HS-27A (cell line): Measurements from ENCODE around the gene TNFRSF13B.
"Not testable (repeated sequence)": the region's sequence is repeated elsewhere in the genome, so short reads cannot be mapped to it uniquely, and the experiment has no call there.

Experiments used
- DNase-seq: peaks from one replicate; pipeline ENCODE4 v3.0.0-alpha.2; 2012; ENCODE audit warnings: low read depth, missing footprints

The TNFRSF13B gene

DNA sequence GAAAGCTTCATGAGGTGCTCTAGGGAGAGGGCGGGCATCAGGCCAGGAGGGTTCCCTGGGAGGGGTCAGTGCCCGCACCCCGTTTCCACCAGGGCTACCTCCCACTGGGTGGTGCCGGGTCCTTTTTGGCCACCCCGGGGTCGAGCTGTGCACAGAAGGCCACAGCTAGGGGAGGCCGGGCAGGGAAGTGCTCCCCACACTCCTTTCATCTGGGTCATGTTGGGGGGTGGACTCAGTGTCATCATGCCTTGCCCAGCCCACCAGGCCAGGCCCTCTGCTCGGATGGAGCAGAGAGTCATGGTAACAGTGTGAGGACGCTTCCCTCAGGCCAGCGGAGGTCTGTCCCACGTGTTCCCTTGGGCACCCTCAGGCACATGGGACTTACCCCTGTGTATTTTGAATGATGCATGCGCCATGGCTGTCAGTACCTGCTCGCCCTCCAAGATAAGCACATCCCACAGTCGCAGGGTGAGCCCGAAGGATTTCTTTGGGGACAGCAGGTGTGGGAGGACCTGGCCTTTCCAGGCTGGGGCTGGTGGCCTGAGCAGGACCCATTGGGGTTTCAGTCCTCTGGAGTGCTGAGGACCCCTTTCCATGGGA lies 46.4 kb downstream of the TNFRSF13B start:
- no peak for DNase-seq

- no peak for DNase-seq
Observed at GRCh38 chr17:16924696-16925440, 47.0 kb downstream of the TNFRSF13B start.

DNA sequence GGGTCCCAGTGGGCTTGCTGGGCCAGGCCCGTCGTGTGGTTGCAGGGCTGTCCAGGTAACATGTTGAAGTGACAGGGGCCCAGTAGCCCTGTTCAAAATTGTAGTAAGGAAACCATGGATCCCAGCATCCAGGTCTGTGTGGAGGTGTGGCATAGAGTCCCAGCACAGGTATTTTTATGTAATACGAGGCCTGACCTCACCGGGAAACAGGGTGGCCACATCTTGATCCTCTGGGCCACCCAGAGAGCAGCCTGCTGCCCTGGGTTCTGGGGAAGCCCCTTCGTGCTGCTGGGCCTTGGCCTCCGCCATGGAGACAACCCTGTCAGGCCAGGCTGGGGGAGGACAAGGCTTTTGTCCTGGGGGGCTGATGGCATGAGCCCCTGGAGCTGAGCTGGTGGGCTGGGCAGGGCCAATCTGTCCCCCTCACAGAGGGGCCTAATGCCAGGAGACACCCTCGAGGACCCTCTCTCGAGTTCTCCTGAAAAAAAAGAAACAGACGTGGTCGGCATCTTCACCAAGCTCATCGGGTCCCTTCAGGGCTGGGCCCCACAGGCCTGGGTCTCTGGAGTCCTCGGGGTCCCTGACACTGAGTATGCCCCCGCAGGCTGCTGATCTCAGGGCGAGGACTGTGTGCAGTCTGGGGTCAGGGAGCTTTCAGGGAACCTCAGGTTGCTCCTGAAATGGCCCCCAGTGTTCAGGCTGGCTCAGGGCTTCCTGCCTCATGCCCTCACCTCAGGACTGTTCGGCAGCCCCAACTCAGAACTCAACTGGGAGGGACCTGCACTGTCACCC lies 47.8 kb downstream of the TNFRSF13B start:
- DNase-seq = no peak

GRCh38 chr17:16923097-16923903 lies 48.6 kb downstream of the TNFRSF13B start:
- DNase-seq = no peak

DNA sequence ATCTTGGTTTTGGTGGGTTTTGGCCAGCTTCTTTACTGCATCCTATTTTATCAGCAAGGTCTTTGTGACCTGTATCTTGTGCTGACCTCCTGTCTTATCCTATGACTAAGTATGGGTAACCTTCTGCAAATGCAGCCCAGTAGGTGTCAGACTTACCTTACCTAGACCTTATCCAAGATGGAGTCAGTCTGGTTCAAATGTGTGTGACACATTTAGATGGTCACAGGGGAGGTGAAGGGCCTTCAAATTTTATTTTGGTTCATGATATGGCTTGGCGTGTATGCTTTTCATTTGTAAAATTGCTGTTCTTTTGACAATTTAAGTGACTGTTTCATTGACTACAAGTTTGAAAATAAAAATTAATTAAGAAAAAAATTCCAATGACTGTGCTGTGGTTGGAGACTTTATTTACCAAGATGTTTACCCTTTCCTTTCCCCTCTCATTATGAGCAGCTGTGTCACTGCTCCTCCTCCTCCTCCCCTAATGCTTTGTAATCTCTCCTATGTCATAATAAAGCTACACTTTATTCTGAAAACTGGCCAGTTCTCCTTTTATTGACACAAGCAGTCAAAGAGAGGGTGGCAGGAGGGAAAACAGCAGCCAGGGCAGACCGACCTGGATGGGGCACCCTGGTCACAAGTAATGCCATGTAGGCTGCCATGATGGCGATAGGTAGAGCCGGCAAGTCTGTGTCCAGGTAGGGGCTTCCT lies 49.4 kb downstream of the TNFRSF13B start:
- no peak for DNase-seq

GRCh38 chr17:16921451-16921850 lies 50.5 kb downstream of the TNFRSF13B start:
- not testable (repeated sequence) for DNase-seq

DNA sequence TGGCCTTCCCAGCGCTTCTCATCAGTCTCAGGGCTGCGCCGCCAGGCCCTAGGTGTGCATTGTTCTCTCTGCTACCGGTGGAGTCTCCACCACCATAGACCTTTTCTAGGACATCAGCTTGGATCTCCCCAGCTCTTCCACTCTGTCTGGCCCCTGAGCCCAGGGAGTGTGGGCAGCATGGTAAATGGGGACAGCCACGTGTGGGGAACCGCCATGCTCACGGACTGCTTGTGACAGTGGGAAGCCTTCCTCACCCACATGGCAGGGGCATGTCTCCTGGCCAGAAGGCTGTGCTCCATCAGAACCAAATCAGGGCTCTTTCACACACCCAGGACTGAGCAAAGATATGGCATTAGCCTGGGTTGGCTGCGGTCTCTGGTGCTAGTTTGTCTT lies 51.3 kb downstream of the TNFRSF13B start:
- DNase-seq = no peak

- no peak for DNase-seq
Observed at GRCh38 chr17:16919663-16920627, 52.0 kb downstream of the TNFRSF13B start.

GRCh38 chr17:16918443-16918842 lies 53.5 kb downstream of the TNFRSF13B start:
- DNase-seq = no peak

DNA sequence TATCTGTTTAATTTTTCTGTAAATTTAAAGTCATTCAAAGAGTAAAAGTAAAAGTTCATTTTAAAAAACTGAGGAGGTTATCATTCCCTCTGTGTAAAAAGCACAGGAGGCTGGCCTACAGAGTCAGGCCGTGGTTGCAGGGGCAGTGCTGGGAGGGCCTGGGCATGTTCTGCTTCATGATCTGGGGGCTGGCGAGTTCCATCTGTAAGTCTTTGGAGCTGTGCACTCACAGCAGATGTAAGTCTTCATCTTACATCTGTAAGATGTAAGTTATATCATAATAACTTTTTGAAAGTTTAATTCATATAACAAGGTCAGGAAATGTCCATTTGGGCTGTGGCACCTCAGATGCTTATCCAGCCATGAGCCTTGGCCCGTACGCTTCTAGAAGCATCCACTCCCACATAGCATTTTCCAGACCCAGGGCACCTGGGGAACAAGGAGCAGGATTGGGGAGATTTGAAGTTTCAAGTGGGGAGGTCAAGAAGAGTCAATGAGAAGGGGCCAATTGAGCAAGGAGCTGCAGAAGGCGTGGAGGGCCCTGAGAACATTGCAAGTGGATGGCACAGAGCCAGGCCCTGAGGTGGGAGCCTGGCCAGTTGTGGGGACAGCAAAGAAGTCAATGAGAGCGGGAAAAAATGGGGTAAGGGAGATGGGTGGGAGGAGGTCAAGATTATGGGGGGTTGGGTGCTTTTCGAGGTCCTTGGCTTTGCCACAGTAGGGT lies 54.1 kb downstream of the TNFRSF13B start:
- no peak for DNase-seq

- DNase-seq = no peak
Observed at GRCh38 chr17:16916557-16916920, 55.4 kb downstream of the TNFRSF13B start.

DNA sequence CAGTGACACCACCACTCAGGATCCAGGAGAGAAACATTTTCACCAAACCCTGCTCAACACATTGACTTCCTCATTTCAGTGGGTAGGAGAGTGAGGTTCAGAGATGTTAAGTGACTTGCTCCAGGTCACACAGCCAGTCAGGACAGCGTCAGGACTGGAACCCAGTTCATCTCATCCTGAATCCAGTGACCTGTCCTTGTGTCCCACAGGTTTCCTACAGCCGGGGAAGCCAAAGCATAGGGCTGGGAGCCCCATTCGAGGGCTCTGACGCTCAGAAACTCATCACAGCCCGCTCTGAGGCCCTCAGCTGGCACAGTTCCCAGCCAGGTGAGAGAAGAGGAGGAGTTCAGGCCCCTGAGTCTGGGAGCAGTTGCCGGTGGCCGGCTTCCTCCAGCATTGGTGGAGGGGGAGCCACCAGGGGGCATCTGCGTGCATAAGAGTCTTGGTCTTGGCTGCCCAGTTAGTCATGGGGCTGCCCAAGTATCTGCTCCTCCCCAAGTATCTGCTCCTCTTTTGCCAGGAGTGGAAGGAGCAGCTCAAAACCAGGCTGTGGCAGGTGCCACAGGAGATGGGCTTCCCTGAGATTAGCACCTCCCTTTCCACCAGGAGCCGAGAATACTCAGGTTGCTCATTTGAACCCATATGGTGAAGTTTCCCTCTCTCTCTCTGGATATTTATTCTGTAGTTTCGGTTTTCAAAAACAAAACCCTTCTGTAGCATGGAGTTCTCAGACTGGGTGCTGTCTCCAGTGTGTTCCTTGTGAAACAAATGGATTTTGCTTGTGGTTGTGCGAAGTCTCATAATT lies 56.0 kb downstream of the TNFRSF13B start:
- DNase-seq = no peak

DNA sequence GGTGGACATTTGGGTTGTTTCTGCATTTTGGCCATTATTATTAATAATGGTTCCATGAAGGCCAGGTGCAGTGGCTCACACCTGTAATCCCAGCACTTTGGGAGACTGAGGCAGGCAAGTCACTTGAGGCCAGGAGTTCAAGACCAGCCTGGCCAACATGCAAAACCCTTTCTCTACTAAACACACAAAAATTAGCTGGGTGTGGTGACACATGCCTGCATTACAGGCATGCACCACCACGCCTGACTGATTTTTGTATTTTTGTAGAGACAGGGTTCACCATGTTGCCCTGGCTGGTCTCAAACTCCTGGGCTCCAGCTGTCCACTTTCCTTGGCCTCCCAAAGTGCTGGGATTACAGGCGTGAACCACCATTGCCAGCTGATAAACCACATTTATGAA lies 58.5 kb downstream of the TNFRSF13B start:
- no peak for DNase-seq

DNA sequence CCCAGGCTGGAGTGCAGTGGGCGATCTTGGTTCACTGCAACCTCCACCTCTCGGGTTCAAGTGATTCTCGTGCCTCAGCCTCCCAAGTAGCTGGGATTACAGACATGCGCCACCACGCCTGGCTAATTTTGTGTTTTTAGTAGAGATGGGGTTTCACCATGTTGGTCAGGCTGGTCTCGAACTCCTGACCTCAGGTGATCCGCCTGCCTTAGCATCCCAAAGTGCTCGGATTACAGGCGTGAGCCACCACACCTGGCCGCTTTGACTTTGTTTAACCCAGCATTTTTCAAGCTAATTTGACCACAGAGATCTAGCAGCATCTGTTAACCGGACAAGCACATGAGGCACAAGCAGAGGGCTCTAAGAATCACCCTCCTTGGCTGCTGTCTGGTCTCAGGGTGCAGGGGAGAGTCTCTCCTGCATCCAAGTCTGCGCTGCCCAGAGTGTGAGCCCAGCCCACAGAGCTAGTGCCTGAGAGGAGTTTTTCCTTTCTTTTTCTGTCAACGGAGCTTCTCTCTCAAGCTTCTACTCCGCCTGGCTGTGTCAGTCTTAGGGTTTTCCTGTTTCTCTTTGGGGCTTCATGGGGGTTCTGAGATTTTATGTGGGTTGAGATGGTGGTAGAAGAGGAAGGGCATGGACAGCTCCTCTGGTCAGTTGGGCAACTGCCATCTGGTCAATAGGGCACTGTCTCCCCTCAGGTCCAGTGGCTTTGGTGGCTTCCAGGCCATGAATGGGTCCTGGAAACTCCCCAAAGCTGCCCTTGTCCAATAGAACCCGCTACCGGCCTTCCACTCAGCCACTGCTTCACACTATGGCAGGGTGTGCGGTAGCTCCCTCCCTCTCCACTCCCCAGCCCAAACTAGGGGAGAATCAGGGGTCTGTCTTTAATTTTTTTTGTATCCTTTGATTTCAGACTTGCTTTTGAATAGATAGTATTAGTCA lies 59.6 kb downstream of the TNFRSF13B start:
- no peak for DNase-seq

GRCh38 chr17:16911141-16911937 lies 60.6 kb downstream of the TNFRSF13B start:
- no peak for DNase-seq

- no peak for DNase-seq
Observed at GRCh38 chr17:16910341-16910740, 61.6 kb downstream of the TNFRSF13B start.
